ENCODE results near the gene KIF6.

KIF6 gene

GRCh38 chr6:39623750-39624149 is 101.5 kb downstream of the KIF6 start:
- no peak for TF ChIP-seq CTCF (IDR thresholded peaks at IDR 0.05; ENCODE audit: low read depth, low read length, missing control alignments)

GRCh38 chr6:39617520-39617919 is 107.7 kb downstream of the KIF6 start:
- no peak for TF ChIP-seq CTCF (IDR thresholded peaks at IDR 0.05; ENCODE audit: low read depth, low read length, missing control alignments)
- DNase-seq (ENCODE audit: extremely low read depth, low read depth): no peak
- no peak overlapping the region for H3K4me3 ChIP-seq (replicated peaks; ENCODE audit: low read depth, low read length)

More at GRCh38 chr6:39623750-39624149, 101.5 kb downstream of the KIF6 start:
- no peak for DNase-seq (ENCODE audit: extremely low read depth, low read depth)
- H3K4me3 ChIP-seq (replicated peaks; ENCODE audit: low read depth, low read length): no peak overlapping the region

GRCh38 chr6:39617026-39617425 is 108.2 kb downstream of the KIF6 start:
- H3K4me3 ChIP-seq (replicated peaks; ENCODE audit: low read depth, low read length): no peak overlapping the region
- TF ChIP-seq CTCF (IDR thresholded peaks at IDR 0.05; ENCODE audit: low read depth, low read length, missing control alignments): no peak
- no peak for DNase-seq (ENCODE audit: extremely low read depth, low read depth)

GRCh38 chr6:39615622-39616021 is 109.6 kb downstream of the KIF6 start:
- H3K4me3 ChIP-seq (replicated peaks; ENCODE audit: low read depth, low read length): no peak overlapping the region
- TF ChIP-seq CTCF (IDR thresholded peaks at IDR 0.05; ENCODE audit: low read depth, low read length, missing control alignments): no peak
- no peak for DNase-seq (ENCODE audit: extremely low read depth, low read depth)

- no peak overlapping the region for H3K4me3 ChIP-seq (replicated peaks; ENCODE audit: low read depth, low read length)
- no peak for TF ChIP-seq CTCF (IDR thresholded peaks at IDR 0.05; ENCODE audit: low read depth, low read length, missing control alignments)
- peak; percentile 26 for DNase-seq (ENCODE audit: extremely low read depth, low read depth)
Measured at GRCh38 chr6:39614393-39614950, 110.7 kb downstream of the KIF6 start.

GRCh38 chr6:39610221-39610620 is 115.0 kb downstream of the KIF6 start:
- peak; percentile 35 for DNase-seq (ENCODE audit: extremely low read depth, low read depth)
- H3K4me3 ChIP-seq (replicated peaks; ENCODE audit: low read depth, low read length): no peak overlapping the region
- no peak for TF ChIP-seq CTCF (IDR thresholded peaks at IDR 0.05; ENCODE audit: low read depth, low read length, missing control alignments)
